ENCODE results near the gene EFCAB8.
"Not testable (repeated sequence)": the region's sequence is repeated elsewhere in the genome, so short reads cannot be mapped to it uniquely, and the experiment has no call there.

EFCAB8 gene

DNA sequence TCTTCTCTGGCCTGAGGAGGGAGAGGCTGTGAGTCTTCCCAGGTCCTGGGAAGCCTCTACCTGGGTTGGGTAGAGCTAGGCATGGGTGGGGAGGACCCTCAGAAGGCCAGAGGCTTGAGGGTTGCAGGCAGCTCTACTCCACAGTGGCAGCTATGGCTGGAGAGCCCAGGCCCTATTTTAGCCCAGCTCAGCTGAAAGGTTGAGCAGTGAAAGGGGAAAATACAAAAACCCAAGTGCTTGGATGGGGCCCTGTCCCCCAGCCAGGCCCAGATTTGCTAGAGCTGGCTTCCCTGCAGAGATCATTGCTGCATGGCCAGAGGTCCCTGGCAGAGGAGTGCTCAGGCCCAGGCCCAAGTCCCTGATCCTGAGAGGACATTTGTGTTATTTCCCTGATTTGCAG lies 99.9 kb downstream of the EFCAB8 start:
- DNase-seq: no peak
- H3K4me3 Mint-ChIP-seq: no peak overlapping the region
- no peak overlapping the region for H3K27ac Mint-ChIP-seq
- H3K27me3 Mint-ChIP-seq (ENCODE audit: low read depth, poor library complexity): peaks cover 6% of the 10 kb centered on the region
- no peak for TF ChIP-seq CTCF (IDR thresholded peaks at IDR 0.05)
- peaks cover 15% of the 10 kb centered on the region for H3K36me3 Mint-ChIP-seq (ENCODE audit: low read depth)
- peaks cover 33% of the 10 kb centered on the region for H3K4me1 Mint-ChIP-seq
- peaks cover 45% of the 10 kb centered on the region for H3K9me3 Mint-ChIP-seq

GRCh38 chr20:32959351-32960221 lies 100.9 kb downstream of the EFCAB8 start:
- DNase-seq: no peak
- H3K27ac Mint-ChIP-seq: no peak overlapping the region
- H3K36me3 Mint-ChIP-seq (ENCODE audit: low read depth): peaks cover 15% of the 10 kb centered on the region

GRCh38 chr20:32960222-32960518 lies 101.4 kb downstream of the EFCAB8 start:
- peaks cover 29% of the 10 kb centered on the region for H3K9me3 Mint-ChIP-seq
- no peak for DNase-seq
- H3K36me3 Mint-ChIP-seq (ENCODE audit: low read depth): peaks cover 15% of the 10 kb centered on the region
- H3K27ac Mint-ChIP-seq: no peak overlapping the region
- H3K4me3 Mint-ChIP-seq: no peak overlapping the region
- no peak for TF ChIP-seq CTCF (IDR thresholded peaks at IDR 0.05)
- peaks cover 39% of the 10 kb centered on the region for H3K4me1 Mint-ChIP-seq
- peaks cover 8% of the 10 kb centered on the region for H3K27me3 Mint-ChIP-seq (ENCODE audit: low read depth, poor library complexity)

More at GRCh38 chr20:32959351-32960221, 100.9 kb downstream of the EFCAB8 start:
- Mint-ChIP-seq H3K4me3 (no peak overlapping the region), H3K9me3 (peaks cover 35% of the 10 kb centered on the region), H3K27me3 (ENCODE audit: low read depth, poor library complexity) (peaks cover 8% of the 10 kb centered on the region), H3K4me1 (peaks cover 38% of the 10 kb centered on the region)
- no peak for TF ChIP-seq CTCF (IDR thresholded peaks at IDR 0.05)

- no peak for DNase-seq
- Mint-ChIP-seq H3K9me3 (peaks cover 23% of the 10 kb centered on the region), H3K4me1 (peaks cover 42% of the 10 kb centered on the region), H3K4me3 (no peak overlapping the region), H3K27ac (no peak overlapping the region), H3K27me3 (ENCODE audit: low read depth, poor library complexity) (peaks cover 8% of the 10 kb centered on the region), H3K36me3 (ENCODE audit: low read depth) (peaks cover 15% of the 10 kb centered on the region)
- no peak for TF ChIP-seq CTCF (IDR thresholded peaks at IDR 0.05)
Observed at GRCh38 chr20:32960849-32961731, 102.4 kb downstream of the EFCAB8 start.

DNA sequence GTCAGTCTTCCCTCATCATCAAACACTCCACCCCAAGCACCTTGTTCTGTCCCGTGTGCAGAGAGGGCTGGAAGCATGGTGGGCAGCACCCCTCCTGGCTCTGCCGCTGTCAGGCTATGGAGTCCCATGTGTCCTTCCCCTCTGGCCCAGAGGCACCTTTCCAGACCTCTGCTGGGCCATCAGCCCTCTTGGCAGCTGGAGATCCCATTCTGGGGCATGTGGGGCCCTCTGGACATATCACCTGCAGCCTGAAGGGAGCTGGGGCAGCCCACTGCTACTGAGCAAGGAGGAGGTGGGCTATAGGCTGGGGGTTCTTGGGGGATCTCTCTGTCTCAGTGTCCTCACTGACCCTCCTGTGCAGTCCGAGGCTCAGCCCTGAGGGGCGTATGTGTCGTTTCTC lies 103.3 kb downstream of the EFCAB8 start:
- no peak for TF ChIP-seq CTCF (IDR thresholded peaks at IDR 0.05)
- H3K36me3 Mint-ChIP-seq (ENCODE audit: low read depth): peaks cover 9% of the 10 kb centered on the region
- peaks cover 14% of the 10 kb centered on the region for H3K9me3 Mint-ChIP-seq
- H3K27me3 Mint-ChIP-seq (ENCODE audit: low read depth, poor library complexity): peaks cover 15% of the 10 kb centered on the region
- peaks cover 42% of the 10 kb centered on the region for H3K4me1 Mint-ChIP-seq
- no peak overlapping the region for H3K4me3 Mint-ChIP-seq
- no peak for DNase-seq
- H3K27ac Mint-ChIP-seq: no peak overlapping the region

DNA sequence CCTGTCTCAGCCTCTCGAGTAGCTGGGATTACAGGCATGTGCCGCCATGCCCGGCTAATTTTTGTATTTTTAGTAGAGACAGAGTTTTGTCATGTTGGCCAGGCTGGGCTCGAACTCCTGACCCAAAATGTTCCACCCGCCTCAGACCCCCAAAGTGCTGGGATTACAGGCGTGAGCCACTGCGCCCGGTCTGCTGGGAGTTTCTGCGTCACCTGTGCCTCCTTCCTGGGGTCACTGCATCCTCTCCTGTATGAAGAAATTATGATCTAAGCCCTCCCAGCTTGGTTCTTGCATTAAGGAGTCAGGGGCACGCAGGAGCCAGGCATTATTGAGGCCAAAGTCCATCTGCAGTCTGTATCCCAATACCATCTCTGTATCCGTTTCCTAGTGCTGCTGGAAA lies 103.9 kb downstream of the EFCAB8 start:
- not testable (repeated sequence) for H3K4me3 Mint-ChIP-seq; H3K36me3 Mint-ChIP-seq (ENCODE audit: low read depth); H3K9me3 Mint-ChIP-seq; DNase-seq
- peaks cover 15% of the 10 kb centered on the region for H3K27me3 Mint-ChIP-seq (ENCODE audit: low read depth, poor library complexity)
- H3K27ac Mint-ChIP-seq: peak overlapping the region; percentile 75
- peaks cover 37% of the 10 kb centered on the region for H3K4me1 Mint-ChIP-seq

All from nephron progenitor cell (in vitro differentiated cells).